ENCODE data around the gene CYBB.
A peak's percentile ranks its signal among the peaks of the same experiment; 100 is the strongest.
"Not testable (repeated sequence)": the region's sequence is repeated elsewhere in the genome, so short reads cannot be mapped to it uniquely, and the experiment has no call there.

The CYBB gene

GRCh38 chrX:37779857-37780256 is at the start of gene CYBB:
Gene CYBB (plus strand): TSS chrX:37780059. CDS start chrX:37780078, 19 bp downstream.
- no peak for DNase-seq (ENCODE audit: extremely low read depth in 1 of 2, low read depth in 1 of 2)

- peak; percentile 42 to 59 for DNase-seq (ENCODE audit: extremely low read depth in 1 of 2, low read depth in 1 of 2)
Measured at GRCh38 chrX:37745354-37745753, 34.5 kb upstream of the CYBB start.

- no peak for DNase-seq (ENCODE audit: extremely low read depth in 1 of 2, low read depth in 1 of 2)
Measured at GRCh38 chrX:37745835-37746217, 34.0 kb upstream of the CYBB start.

- DNase-seq (ENCODE audit: extremely low read depth in 1 of 2, low read depth in 1 of 2) = no peak
Measured at GRCh38 chrX:37746218-37746941, 33.5 kb upstream of the CYBB start.

GRCh38 chrX:37746951-37747350 is 32.9 kb upstream of the CYBB start:
- no peak for DNase-seq (ENCODE audit: extremely low read depth in 1 of 2, low read depth in 1 of 2)

GRCh38 chrX:37752281-37752680 is 27.6 kb upstream of the CYBB start:
- DNase-seq (ENCODE audit: extremely low read depth in 1 of 2, low read depth in 1 of 2) = no peak

GRCh38 chrX:37752936-37753335 is 26.9 kb upstream of the CYBB start:
- no peak for DNase-seq (ENCODE audit: extremely low read depth in 1 of 2, low read depth in 1 of 2)

GRCh38 chrX:37753384-37753783 is 26.5 kb upstream of the CYBB start:
- no peak for DNase-seq (ENCODE audit: extremely low read depth in 1 of 2, low read depth in 1 of 2)

- DNase-seq (ENCODE audit: extremely low read depth in 1 of 2, low read depth in 1 of 2) = no peak
Measured at GRCh38 chrX:37754516-37754915, 25.3 kb upstream of the CYBB start.

GRCh38 chrX:37755025-37755424 is 24.8 kb upstream of the CYBB start:
- no peak for DNase-seq (ENCODE audit: extremely low read depth in 1 of 2, low read depth in 1 of 2)

GRCh38 chrX:37757082-37757481 is 22.8 kb upstream of the CYBB start:
- no peak for DNase-seq (ENCODE audit: extremely low read depth in 1 of 2, low read depth in 1 of 2)

- DNase-seq (ENCODE audit: extremely low read depth in 1 of 2, low read depth in 1 of 2) = no peak
Measured at GRCh38 chrX:37759351-37759750, 20.5 kb upstream of the CYBB start.

- DNase-seq (ENCODE audit: extremely low read depth in 1 of 2, low read depth in 1 of 2) = no peak
Measured at GRCh38 chrX:37759878-37760418, 19.9 kb upstream of the CYBB start.

GRCh38 chrX:37763400-37763799 is 16.5 kb upstream of the CYBB start:
- no peak for DNase-seq (ENCODE audit: extremely low read depth in 1 of 2, low read depth in 1 of 2)

GRCh38 chrX:37765507-37765906 is 14.4 kb upstream of the CYBB start:
- no peak for DNase-seq (ENCODE audit: extremely low read depth in 1 of 2, low read depth in 1 of 2)

GRCh38 chrX:37767430-37767829 is 12.4 kb upstream of the CYBB start:
- no peak for DNase-seq (ENCODE audit: extremely low read depth in 1 of 2, low read depth in 1 of 2)

- not testable (repeated sequence) for DNase-seq (ENCODE audit: extremely low read depth in 1 of 2, low read depth in 1 of 2)
Measured at GRCh38 chrX:37768866-37769265, 11.0 kb upstream of the CYBB start.

GRCh38 chrX:37776283-37776986 is 3.4 kb upstream of the CYBB start:
- DNase-seq (ENCODE audit: extremely low read depth in 1 of 2, low read depth in 1 of 2) = no peak

- no peak for DNase-seq (ENCODE audit: extremely low read depth in 1 of 2, low read depth in 1 of 2)
Measured at GRCh38 chrX:37776987-37777325, 2.9 kb upstream of the CYBB start.

GRCh38 chrX:37781081-37781480 is 1.2 kb downstream of the CYBB start:
- no peak for DNase-seq (ENCODE audit: extremely low read depth in 1 of 2, low read depth in 1 of 2)

- no peak for DNase-seq (ENCODE audit: extremely low read depth in 1 of 2, low read depth in 1 of 2)
Measured at GRCh38 chrX:37781814-37782213, 2.0 kb downstream of the CYBB start.

- DNase-seq (ENCODE audit: extremely low read depth in 1 of 2, low read depth in 1 of 2) = no peak
Measured at GRCh38 chrX:37782359-37782758, 2.5 kb downstream of the CYBB start.
